Stomach (tissue), 9 donors: ENCODE results near the gene TES. TPM values are rescaled to one million over a fixed set of nuclear protein-coding genes. Genes with fewer than 3 reads are reported as not detected.
A peak's percentile ranks its signal among the peaks of the same experiment; 100 is the strongest.

Source experiments
- DNase-seq, 2 donors: peaks; one replicate each; pipeline versions ENCODE4 v3.0.0 to v3.0.0-alpha.2; 2013 to 2019
- H3K27ac ChIP-seq, 5 donors: fragments of 200-600 bp in 4 of 5; sonication (generic) in 4 of 5; one replicate each; pipeline ENCODE4 v1.5.1; 2013 to 2019; ENCODE audit warnings: mild to moderate bottlenecking in 1 of 5, moderate library complexity in 1 of 5
- H3K27me3 ChIP-seq, 3 donors: fragments of 200-600 bp; sonication (generic); one replicate each; pipeline ENCODE4 v1.5.1; 2017 to 2019; ENCODE audit warnings: mixed run types in 1 of 3
- H3K36me3 ChIP-seq, 4 donors: fragments of 200-600 bp; sonication (generic); 1 replicate in 3 of 4; 2 replicates in 1 of 4; pipeline ENCODE4 v1.5.1; 2016 to 2019
- H3K4me1 ChIP-seq, 4 donors: fragments of 200-600 bp; sonication (generic); one replicate each; pipeline ENCODE4 v1.5.1; 2016 to 2019
- H3K4me3 ChIP-seq, 4 donors: fragments of 200-600 bp; sonication (generic) in 3 of 4; one replicate each; pipeline ENCODE4 v1.5.1; 2016 to 2019; ENCODE audit warnings: mild to moderate bottlenecking in 1 of 4
- H3K9me3 ChIP-seq, 4 donors: fragments of 200-600 bp; sonication (generic); one replicate each; pipeline ENCODE4 v1.5.1; 2016 to 2019
- CTCF ChIP-seq, 7 experiments: fragments of 450-650 bp in 4 of 7; fragments of 200-600 bp in 3 of 7; sonication (generic) in 3 of 7; IDR thresholded peaks; one replicate each; pipeline ENCODE4 v1.5.1; 2016 to 2019; ENCODE audit warnings: antibody characterized with exemption in 7 of 7, control low read depth in 2 of 7, mild to moderate bottlenecking in 1 of 7
- EP300 ChIP-seq: sonication (generic); formaldehyde crosslinking; IDR thresholded peaks from one replicate; pipeline ENCODE4 v1.6.1; 2017; ENCODE audit warnings: antibody characterized with exemption
- POLR2A ChIP-seq, 4 donors: fragments of 450-650 bp; IDR thresholded peaks; one replicate each; pipeline ENCODE4 v1.6.1; 2016; ENCODE audit warnings: antibody characterized with exemption in 4 of 4, control low read depth in 2 of 4, mild to moderate bottlenecking in 1 of 4, moderate library complexity in 1 of 4
- POLR2AphosphoS5 ChIP-seq, 3 donors: sonication (generic); formaldehyde crosslinking; IDR thresholded peaks; one replicate each; pipeline ENCODE4 v1.6.1; 2016; ENCODE audit warnings: antibody characterized with exemption in 3 of 3
- WGBS, 5 donors: extraction: QIAGEN DNeasy Blood & Tissue Kit in 3 of 5; methylation state at CpG; one replicate each; pipeline versions ENCODE4 v1.1.5 to v1.1.7; 2013 to 2018; 5-methylcytosine and 5-hydroxymethylcytosine counted together
- intact Hi-C: fragments of 100-400 bp; cut with DNase I; formaldehyde crosslinking; loops from one replicate; pipeline ENCODE4 v1.15.1; 2023; ENCODE audit warnings: low total_unique reads
- polyA plus RNA-seq, 3 donors: library from polyadenylated mRNA; stranded (reverse); fragments of 200-250 nt; gene quantifications; one replicate each; pipeline ENCODE4 v1.2.3, GENCODE V29; 2013
- total RNA-seq, 5 donors: library from RNA; depleted of rRNA; stranded (reverse); fragments of >200 nt; gene quantifications; one replicate each; pipeline versions ENCODE4 v1.1.0 to v1.2.3, GENCODE V29; 2014 to 2016
- donor health status: healthy with polysubstance abuse.
- donor health status: Bipolar disorder and iron deficiency.
- donor health status: healthy.

TES gene
- total and polyA plus RNA-seq, 8 donors, result 46.0 to 191 (median 119) TPM

GRCh38 chr7:116246357-116246756 lies 36.0 kb downstream of the TES start:
- no peak for TF ChIP-seq EP300
- no peak for TF ChIP-seq POLR2AphosphoS5 (IDR thresholded peaks at IDR 0.05)
- no peak for TF ChIP-seq CTCF (IDR thresholded peaks at IDR 0.05)
- no peak for TF ChIP-seq POLR2A (IDR thresholded peaks at IDR 0.05)
- intact Hi-C loops, result no loop called here
- 57 to 98% (median 97%) methylated on average over 1 of the region's 1 CpG for WGBS, 5 donors

GRCh38 chr7:116249969-116250553 lies 39.7 kb downstream of the TES start:
- TF ChIP-seq POLR2AphosphoS5 (IDR thresholded peaks at IDR 0.05) (no peak), EP300 (no peak), POLR2A (IDR thresholded peaks at IDR 0.05) (no peak), CTCF (IDR thresholded peaks at IDR 0.05) (peak in 3 of 7 experiments; percentile 36 to 39 (median 38))
- Histone ChIP-seq H3K27me3 (no peaks in the 10 kb centered on the region), H3K27ac (no peak overlapping the region), H3K9me3 (no peaks in the 10 kb centered on the region), H3K4me3 (no peak overlapping the region), H3K4me1 (peaks cover 0 to 4% (median 0%) of the 10 kb centered on the region in 4 donors), H3K36me3 (peaks cover 9 to 76% (median 65%) of the 10 kb centered on the region in 4 donors)
- intact Hi-C loops, result no loop called here
- peak in 1 of 2 donors; percentile 43 for DNase-seq
- WGBS, 5 donors, result 85 to 95% (median 90%) methylated on average over 3 of the region's 3 CpGs

More at GRCh38 chr7:116246357-116246756, 36.0 kb downstream of the TES start:
- peaks cover 0 to 16% (median 6%) of the 10 kb centered on the region in 4 donors for H3K4me1 ChIP-seq
- H3K27me3 ChIP-seq, result no peaks in the 10 kb centered on the region
- H3K4me3 ChIP-seq, result no peak overlapping the region
- DNase-seq, result no peak
- H3K36me3 ChIP-seq, result peaks cover 16 to 60% (median 43%) of the 10 kb centered on the region in 4 donors
- H3K9me3 ChIP-seq, result peaks cover 0 to 6% (median 2%) of the 10 kb centered on the region in 4 donors
- H3K27ac ChIP-seq, result no peak overlapping the region

GRCh38 chr7:116251675-116252074 lies 41.3 kb downstream of the TES start:
- no peak overlapping the region for H3K27ac ChIP-seq
- TF ChIP-seq POLR2AphosphoS5 (IDR thresholded peaks at IDR 0.05) (no peak), CTCF (IDR thresholded peaks at IDR 0.05) (no peak), EP300 (no peak), POLR2A (IDR thresholded peaks at IDR 0.05) (no peak)
- intact Hi-C loops, result no loop called here

DNA sequence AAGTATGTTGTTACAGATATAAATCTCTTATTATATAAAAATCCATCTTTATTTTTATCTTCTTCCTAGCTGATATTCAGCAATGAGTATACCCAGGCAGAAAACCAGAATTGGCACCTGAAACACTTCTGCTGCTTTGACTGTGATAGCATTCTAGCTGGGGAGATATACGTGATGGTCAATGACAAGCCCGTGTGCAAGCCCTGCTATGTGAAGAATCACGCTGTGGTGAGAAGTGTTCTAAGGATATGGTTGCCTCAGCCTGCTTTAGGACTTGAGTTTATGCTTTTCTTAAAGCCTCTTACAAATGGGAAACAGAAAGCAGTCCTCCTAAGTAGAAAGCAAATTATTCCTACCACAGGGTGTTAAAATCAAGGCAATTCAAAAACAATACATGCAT lies 41.9 kb downstream of the TES start:
- peaks cover 0 to 4% (median 0%) of the 10 kb centered on the region in 4 donors for H3K4me1 ChIP-seq
- intact Hi-C loops, result no loop called here
- no peak overlapping the region for H3K27ac ChIP-seq
- TF ChIP-seq POLR2A (IDR thresholded peaks at IDR 0.05) (no peak), CTCF (IDR thresholded peaks at IDR 0.05) (no peak), EP300 (no peak), POLR2AphosphoS5 (IDR thresholded peaks at IDR 0.05) (no peak)
- peaks cover 12 to 86% (median 68%) of the 10 kb centered on the region in 4 donors for H3K36me3 ChIP-seq
- H3K9me3 ChIP-seq, result no peaks in the 10 kb centered on the region
- H3K27me3 ChIP-seq, result no peaks in the 10 kb centered on the region
- no peak for DNase-seq
- H3K4me3 ChIP-seq, result no peak overlapping the region
- WGBS, 5 donors, result 74 to 90% (median 78%) methylated on average over 3 of the region's 3 CpGs

More at GRCh38 chr7:116251675-116252074, 41.3 kb downstream of the TES start:
- Histone ChIP-seq H3K9me3 (no peaks in the 10 kb centered on the region), H3K27me3 (no peaks in the 10 kb centered on the region), H3K36me3 (peaks cover 12 to 80% (median 66%) of the 10 kb centered on the region in 4 donors), H3K4me3 (no peak overlapping the region), H3K4me1 (peaks cover 0 to 4% (median 0%) of the 10 kb centered on the region in 4 donors)
- DNase-seq, result no peak
- 91 to 97% (median 96%) methylated on average over 5 of the region's 5 CpGs for WGBS, 5 donors
